ENCODE data around the gene FAM50A. TPM values are rescaled to one million over a fixed set of nuclear protein-coding genes. Genes with fewer than 3 reads are reported as not detected.
"Not testable (repeated sequence)": the region's sequence is repeated elsewhere in the genome, so short reads cannot be mapped to it uniquely, and the experiment has no call there.

The FAM50A gene
- 39.0 and 99.0 TPM in 2 replicates for total RNA-seq (ENCODE audit: low replicate concordance)

GRCh38 chrX:154443992-154444754 lies at the start of gene FAM50A:
Gene FAM50A, plus strand, starts transcription at chrX:154444141. Its CDS starts 95 bp downstream, at chrX:154444236.
- peak within 1 kb of the TSS; percentile 73 for H3K4me3 ChIP-seq (ENCODE audit: low read depth, low read length)
- DNase-seq (ENCODE audit: low read depth): peak; percentile 41
- TF ChIP-seq, protein P1, sequence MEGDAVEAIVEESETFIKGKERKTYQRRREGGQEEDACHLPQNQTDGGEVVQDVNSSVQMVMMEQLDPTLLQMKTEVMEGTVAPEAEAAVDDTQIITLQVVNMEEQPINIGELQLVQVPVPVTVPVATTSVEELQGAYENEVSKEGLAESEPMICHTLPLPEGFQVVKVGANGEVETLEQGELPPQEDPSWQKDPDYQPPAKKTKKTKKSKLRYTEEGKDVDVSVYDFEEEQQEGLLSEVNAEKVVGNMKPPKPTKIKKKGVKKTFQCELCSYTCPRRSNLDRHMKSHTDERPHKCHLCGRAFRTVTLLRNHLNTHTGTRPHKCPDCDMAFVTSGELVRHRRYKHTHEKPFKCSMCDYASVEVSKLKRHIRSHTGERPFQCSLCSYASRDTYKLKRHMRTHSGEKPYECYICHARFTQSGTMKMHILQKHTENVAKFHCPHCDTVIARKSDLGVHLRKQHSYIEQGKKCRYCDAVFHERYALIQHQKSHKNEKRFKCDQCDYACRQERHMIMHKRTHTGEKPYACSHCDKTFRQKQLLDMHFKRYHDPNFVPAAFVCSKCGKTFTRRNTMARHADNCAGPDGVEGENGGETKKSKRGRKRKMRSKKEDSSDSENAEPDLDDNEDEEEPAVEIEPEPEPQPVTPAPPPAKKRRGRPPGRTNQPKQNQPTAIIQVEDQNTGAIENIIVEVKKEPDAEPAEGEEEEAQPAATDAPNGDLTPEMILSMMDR (IDR thresholded peaks at IDR 0.05; ENCODE audit: insufficient read depth, low read length): no peak

- not testable (repeated sequence) for H3K4me3 ChIP-seq (ENCODE audit: low read depth, low read length); DNase-seq (ENCODE audit: low read depth)
Observed at GRCh38 chrX:154396363-154396762, 47.6 kb upstream of the FAM50A start.

DNA sequence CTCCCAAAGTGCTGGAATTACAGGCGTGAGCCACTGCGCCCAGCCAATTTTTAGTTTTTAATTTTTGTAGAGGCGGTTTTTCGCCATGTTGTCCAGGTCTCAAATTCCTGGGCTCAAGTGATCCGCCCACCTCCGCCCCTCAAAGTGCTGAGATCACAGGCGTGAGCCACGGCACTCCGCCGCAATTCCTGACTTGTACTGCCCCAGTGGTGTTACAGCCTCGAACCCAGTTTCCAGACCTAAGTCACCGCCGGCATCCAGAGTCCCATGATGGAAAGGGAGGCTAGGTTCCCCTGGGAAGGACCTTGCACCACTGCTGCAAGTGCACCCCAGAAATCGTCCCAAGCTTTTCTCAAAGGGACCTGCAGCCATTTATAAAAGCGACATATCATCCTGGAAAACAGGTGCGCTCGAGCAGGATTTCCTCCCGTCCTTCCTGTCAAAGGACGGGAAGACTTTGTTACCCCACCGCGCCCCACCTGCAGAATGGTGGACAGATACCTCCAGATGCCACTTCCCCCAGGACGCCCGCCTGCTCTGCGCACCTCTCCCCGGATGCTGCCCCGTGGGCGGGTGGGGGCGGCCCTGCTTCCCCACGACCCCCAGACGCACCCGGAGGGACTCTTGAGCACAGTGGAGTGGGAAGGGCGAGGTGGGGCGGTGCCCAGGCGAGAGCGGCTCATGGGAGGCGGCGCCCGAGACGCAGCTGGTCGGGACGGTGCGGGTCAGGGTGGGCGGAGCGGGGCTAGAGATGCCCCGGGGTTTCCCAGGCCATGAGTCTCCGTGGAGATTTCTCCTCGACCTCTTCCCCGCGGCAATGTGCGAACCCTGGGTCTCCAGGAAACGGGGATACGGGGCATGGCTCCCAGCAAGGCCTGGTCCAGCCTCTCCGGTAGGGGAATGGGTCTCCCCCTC lies 46.7 kb upstream of the FAM50A start:
- peak overlapping the region; percentile 66 for H3K4me3 ChIP-seq (ENCODE audit: low read depth, low read length)
- peak; percentile 55 for DNase-seq (ENCODE audit: low read depth)
- TF ChIP-seq, protein P1 (IDR thresholded peaks at IDR 0.05; ENCODE audit: insufficient read depth, low read length): no peak

DNA sequence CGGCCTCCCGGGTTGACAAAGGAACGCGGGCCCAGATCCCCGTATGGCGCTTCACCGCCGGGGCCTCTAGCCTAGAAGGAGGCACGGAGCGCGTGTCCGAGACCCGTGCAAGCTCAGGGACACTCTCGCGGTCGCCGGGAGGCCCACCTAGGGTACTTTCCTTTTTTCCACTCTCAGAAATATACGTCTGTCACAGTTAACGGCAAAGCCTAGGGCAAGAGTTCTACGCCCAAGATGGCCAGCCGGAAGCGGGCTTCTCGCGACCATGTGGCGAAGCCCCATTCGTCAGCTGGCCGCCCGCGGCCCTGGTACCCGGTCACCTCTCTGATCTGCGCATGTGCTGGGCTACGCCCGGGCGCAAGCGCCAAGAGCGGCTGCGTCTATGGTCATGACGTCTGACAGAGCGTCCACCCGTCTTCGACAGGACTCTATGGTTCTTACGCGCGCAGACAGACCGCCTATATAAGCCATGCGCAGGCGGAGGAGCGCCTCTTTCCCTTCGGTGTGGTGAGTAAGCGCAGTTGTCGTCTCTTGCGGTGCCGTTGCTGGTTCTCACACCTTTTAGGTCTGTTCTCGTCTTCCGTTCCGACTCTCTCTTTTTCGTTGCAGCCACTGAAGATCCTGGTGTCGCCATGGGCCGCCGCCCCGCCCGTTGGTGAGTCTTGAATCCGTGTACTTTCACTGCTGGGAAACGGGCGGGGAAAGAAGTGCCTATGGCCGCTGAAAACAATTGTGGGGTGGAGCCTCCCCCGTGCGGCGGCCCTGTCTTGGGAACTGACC lies 45.9 kb upstream of the FAM50A start, which contains the start of gene RPL10:
RPL10 (plus strand) TSS at position 490 of the 780 bp plus-strand sequence; CDS start at position 633, 143 bp downstream.
- TF ChIP-seq, protein P1 (IDR thresholded peaks at IDR 0.05; ENCODE audit: insufficient read depth, low read length): no peak
- H3K4me3 ChIP-seq (ENCODE audit: low read depth, low read length): peak within 1 kb of the TSS; percentile 71
- peak; percentile 98 for DNase-seq (ENCODE audit: low read depth)

DNA sequence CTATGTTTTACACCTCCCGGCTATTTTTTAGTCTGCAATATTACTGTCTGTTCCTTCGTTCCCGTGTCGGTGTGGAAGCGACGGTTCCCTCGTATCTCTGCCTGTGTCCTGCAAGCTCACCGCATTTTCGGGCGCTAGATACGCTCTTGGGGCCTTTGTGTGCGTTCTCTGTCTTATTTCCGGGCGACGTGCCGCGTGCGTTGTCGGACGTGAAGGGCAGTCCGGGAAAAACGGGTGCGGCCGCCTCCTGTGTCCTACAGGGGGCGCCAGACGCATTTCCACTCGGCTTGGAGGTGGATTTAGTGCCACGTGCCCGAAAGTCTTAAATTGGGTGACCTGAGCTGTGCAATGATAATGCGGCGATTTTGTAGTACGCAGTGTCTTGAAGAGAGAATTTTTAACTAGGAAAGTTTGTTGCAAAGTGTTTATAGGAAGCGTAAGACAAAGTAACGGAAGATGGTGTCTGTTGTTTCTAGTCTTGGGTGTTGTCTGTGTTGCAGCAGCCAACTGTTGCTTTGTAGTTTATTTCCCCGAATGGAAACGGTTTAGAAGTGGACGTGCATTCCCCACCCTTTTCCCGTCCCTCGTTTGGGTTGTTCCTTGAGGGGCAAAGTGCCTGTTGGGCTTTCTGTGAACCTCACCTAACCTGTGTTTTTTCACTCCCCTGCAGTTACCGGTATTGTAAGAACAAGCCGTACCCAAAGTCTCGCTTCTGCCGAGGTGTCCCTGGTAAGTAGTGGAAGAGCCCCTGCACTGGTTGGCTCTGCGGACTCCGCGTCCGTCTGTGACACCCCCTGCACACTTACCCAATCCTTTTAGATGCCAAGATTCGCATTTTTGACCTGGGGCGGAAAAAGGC lies 45.0 kb upstream of the FAM50A start:
- peak overlapping the region; percentile 71 for H3K4me3 ChIP-seq (ENCODE audit: low read depth, low read length)
- DNase-seq (ENCODE audit: low read depth): peak; percentile 82
- TF ChIP-seq, protein P1 (IDR thresholded peaks at IDR 0.05; ENCODE audit: insufficient read depth, low read length): peak; percentile 79

DNA sequence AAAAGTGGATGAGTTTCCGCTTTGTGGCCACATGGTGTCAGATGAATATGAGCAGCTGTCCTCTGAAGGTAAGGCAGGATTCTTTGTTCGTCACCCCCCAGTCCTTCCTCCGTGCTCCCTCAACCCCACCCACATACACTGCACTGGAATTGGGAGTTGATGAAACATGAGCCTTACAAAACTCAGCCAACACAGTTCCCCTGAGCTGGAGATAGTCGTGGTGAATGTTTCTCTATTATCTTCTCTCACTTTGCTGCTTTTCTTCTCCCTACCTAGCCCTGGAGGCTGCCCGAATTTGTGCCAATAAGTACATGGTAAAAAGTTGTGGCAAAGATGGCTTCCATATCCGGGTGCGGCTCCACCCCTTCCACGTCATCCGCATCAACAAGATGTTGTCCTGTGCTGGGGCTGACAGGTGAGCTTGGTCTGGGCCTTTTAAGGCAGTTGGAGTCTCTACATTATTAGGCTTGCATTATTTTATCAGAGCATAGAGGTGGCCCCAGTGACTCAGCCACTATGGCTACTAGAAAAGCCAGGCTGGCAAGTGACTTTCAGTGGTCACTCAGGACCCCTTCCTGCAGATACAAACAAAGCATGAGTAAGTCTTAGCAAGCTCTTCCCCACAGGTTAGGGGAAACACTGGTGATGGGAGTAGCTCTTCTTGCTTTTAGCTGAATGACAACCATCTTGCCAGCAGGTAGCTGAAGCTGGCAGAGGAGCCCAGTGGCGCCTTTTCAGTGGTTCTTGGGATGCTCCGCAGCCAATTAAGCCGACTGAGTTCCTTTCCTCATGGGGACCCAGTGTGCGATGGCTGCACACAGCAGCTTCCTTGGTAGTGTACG lies 44.2 kb upstream of the FAM50A start:
- TF ChIP-seq, protein P1 (IDR thresholded peaks at IDR 0.05; ENCODE audit: insufficient read depth, low read length): no peak
- H3K4me3 ChIP-seq (ENCODE audit: low read depth, low read length): peak overlapping the region; percentile 71
- DNase-seq (ENCODE audit: low read depth): no peak

GRCh38 chrX:154400369-154400817 lies 43.5 kb upstream of the FAM50A start:
- DNase-seq (ENCODE audit: low read depth): not testable (repeated sequence)
- peak overlapping the region; percentile 71 for H3K4me3 ChIP-seq (ENCODE audit: low read depth, low read length)
